Parathyroid adenoma (tissue), 2 donors: Measurements from ENCODE around the gene IFT43.

ENCODE experiments used
- H2AFZ ChIP-seq: fragments of 300-600 bp; sonication (generic); one replicate; pipeline ENCODE4 v1.7.0; 2017; ENCODE audit warnings: antibody characterized with exemption, mild to moderate bottlenecking
- H3K27ac ChIP-seq: fragments of 300-600 bp; sonication (generic); one replicate; pipeline ENCODE4 v1.7.0; 2017
- H3K27me3 ChIP-seq: fragments of 300-600 bp; sonication (generic); one replicate; pipeline ENCODE4 v1.7.0; 2017; ENCODE audit warnings: low read length; ENCODE audit not compliant: control insufficient read depth, insufficient read depth
- H3K36me3 ChIP-seq: fragments of 300-600 bp; sonication (generic); one replicate; pipeline ENCODE4 v1.7.0; 2017; ENCODE audit warnings: low read length; ENCODE audit not compliant: control insufficient read depth, insufficient read depth
- H3K4me1 ChIP-seq: fragments of 300-600 bp; sonication (generic); one replicate; pipeline ENCODE4 v1.7.0; 2017; ENCODE audit warnings: control low read depth
- H3K4me2 ChIP-seq: fragments of 300-600 bp; sonication (generic); one replicate; pipeline ENCODE4 v1.7.0; 2017; ENCODE audit warnings: low read length
- H3K4me3 ChIP-seq: fragments of 300-600 bp; sonication (generic); one replicate; pipeline ENCODE4 v1.7.0; 2017; ENCODE audit warnings: low read depth, low read length
- H3K79me2 ChIP-seq: fragments of 300-600 bp; sonication (generic); one replicate; pipeline ENCODE4 v1.7.0; 2017; ENCODE audit warnings: control low read depth
- H3K9ac ChIP-seq: fragments of 300-600 bp; sonication (generic); one replicate; pipeline ENCODE4 v1.7.0; 2017; ENCODE audit warnings: mild to moderate bottlenecking
- H3K9me3 ChIP-seq: fragments of 300-600 bp; sonication (generic); one replicate; pipeline ENCODE4 v1.7.0; 2017; ENCODE audit warnings: low read length; ENCODE audit not compliant: control insufficient read depth
- TF ChIP-seq, protein P1 (sequence below): fragments of 300-600 bp; sonication (generic); IDR thresholded peaks from one replicate; pipeline ENCODE4 v1.7.0; 2017; ENCODE audit warnings: antibody characterized with exemption, mild to moderate bottlenecking
- donor health status: primary hyperparathyroidism.

Gene IFT43

DNA sequence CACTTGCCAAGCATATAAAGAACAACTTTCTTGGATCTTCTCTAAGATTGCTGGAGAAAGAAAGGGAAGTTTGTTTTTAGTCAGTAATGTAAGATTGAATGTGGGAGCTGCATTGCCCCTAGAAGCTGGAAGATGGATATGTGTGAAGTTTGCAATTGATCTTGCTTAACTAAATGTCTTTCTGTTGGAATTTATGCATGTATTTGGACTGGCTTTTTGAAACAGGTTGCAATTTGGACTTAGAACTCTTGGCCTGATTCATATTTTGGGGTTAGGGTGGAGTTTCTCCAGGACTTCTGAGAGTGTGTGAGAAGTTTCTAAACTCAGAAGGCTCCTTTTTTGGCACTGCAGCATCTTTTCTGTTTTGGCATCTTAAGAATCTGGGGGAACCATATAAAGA is 26.4 kb downstream of the IFT43 start:
- Histone ChIP-seq H3K27ac (no peak overlapping the region), H3K36me3 (no peaks in the 10 kb centered on the region), H3K79me2 (peaks cover 3% of the 10 kb centered on the region), H3K4me2 (no peak overlapping the region), H3K27me3 (no peaks in the 10 kb centered on the region), H3K4me1 (peaks cover 3% of the 10 kb centered on the region), H3K9ac (no peak overlapping the region), H2AFZ (no peak overlapping the region), H3K4me3 (no peak overlapping the region), H3K9me3 (no peaks in the 10 kb centered on the region)
- TF ChIP-seq, protein P1, sequence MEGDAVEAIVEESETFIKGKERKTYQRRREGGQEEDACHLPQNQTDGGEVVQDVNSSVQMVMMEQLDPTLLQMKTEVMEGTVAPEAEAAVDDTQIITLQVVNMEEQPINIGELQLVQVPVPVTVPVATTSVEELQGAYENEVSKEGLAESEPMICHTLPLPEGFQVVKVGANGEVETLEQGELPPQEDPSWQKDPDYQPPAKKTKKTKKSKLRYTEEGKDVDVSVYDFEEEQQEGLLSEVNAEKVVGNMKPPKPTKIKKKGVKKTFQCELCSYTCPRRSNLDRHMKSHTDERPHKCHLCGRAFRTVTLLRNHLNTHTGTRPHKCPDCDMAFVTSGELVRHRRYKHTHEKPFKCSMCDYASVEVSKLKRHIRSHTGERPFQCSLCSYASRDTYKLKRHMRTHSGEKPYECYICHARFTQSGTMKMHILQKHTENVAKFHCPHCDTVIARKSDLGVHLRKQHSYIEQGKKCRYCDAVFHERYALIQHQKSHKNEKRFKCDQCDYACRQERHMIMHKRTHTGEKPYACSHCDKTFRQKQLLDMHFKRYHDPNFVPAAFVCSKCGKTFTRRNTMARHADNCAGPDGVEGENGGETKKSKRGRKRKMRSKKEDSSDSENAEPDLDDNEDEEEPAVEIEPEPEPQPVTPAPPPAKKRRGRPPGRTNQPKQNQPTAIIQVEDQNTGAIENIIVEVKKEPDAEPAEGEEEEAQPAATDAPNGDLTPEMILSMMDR = no peak

DNA sequence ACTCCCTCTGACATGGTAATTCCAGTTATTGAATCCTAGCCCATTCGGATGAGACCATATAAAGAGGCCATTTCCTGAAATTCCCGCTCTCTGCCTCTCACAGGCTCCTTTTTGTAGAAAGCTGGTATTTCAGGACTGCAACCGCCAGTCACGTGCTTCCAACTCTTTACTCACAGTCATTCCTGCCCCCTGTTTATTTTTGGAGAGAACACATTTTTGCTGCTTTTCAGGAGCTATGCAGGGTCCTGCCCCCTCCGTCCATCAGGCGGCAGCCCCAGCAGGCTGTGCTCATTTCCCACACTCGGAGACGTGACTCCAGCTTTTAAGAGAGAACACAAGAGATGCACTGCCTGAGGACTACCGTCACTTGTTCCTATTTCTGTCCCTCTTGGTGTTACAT is 26.8 kb downstream of the IFT43 start:
- no peak overlapping the region for H3K27ac ChIP-seq

DNA sequence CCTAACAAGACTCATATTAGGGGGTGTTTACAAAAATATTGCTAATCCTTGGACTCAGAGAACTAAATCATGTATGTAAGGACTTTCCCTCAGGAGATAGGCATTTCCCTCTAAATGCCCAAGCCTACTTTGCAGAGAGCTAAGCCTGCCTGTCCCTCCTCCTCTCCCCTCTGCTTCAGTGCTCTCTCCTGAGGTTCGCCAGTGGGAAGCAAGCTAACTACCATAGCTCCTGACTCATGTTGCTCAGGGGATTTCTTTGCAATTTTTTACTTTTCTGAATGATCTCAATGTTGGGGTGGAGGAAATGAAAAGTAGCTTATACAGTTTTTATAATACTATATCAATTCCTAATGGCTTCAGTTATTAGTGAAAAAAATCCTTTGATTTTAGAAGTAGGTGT is 29.6 kb downstream of the IFT43 start:
- Histone ChIP-seq H3K36me3 (no peaks in the 10 kb centered on the region), H3K27ac (no peak overlapping the region), H3K27me3 (no peaks in the 10 kb centered on the region), H2AFZ (no peak overlapping the region), H3K9me3 (no peaks in the 10 kb centered on the region), H3K4me1 (no peaks in the 10 kb centered on the region), H3K4me3 (no peak overlapping the region), H3K79me2 (peaks cover 13% of the 10 kb centered on the region), H3K9ac (no peak overlapping the region), H3K4me2 (no peak overlapping the region)
- TF ChIP-seq, protein P1 = no peak

More for the DNA sequence above, 26.8 kb downstream of the IFT43 start:
- H3K9ac ChIP-seq = no peak overlapping the region
- no peak overlapping the region for H3K4me2 ChIP-seq
- H3K9me3 ChIP-seq = no peaks in the 10 kb centered on the region
- H3K36me3 ChIP-seq = no peaks in the 10 kb centered on the region
- H3K27me3 ChIP-seq = no peaks in the 10 kb centered on the region
- H3K4me1 ChIP-seq = no peaks in the 10 kb centered on the region
- TF ChIP-seq, protein P1 = no peak
- peaks cover 5% of the 10 kb centered on the region for H3K79me2 ChIP-seq
- H3K4me3 ChIP-seq = no peak overlapping the region
- H2AFZ ChIP-seq = no peak overlapping the region

DNA sequence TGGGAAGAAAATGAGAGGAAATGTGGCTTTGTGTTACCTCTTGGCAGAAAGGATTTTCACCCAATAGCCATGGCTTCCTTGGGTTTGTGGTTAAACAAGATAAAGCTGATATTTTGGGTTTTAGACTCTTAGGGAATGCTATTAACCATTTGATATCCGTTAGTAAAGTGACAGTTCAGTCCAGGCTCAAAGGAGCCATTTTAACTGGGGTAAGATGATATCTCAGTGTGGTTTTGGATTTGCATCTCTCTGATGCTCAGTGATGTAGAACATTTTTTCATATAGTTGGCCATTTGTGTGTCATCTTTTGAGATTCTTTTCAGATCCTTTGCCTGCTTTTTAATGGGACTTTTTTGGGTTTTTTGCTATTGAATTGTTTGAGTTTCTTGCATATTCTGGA is 30.1 kb downstream of the IFT43 start:
- Histone ChIP-seq H3K4me1 (no peaks in the 10 kb centered on the region), H2AFZ (no peak overlapping the region), H3K9ac (no peak overlapping the region), H3K4me3 (no peak overlapping the region), H3K4me2 (no peak overlapping the region), H3K9me3 (no peaks in the 10 kb centered on the region), H3K27me3 (no peaks in the 10 kb centered on the region), H3K79me2 (peaks cover 17% of the 10 kb centered on the region), H3K36me3 (no peaks in the 10 kb centered on the region), H3K27ac (no peak overlapping the region)
- TF ChIP-seq, protein P1 = no peak

DNA sequence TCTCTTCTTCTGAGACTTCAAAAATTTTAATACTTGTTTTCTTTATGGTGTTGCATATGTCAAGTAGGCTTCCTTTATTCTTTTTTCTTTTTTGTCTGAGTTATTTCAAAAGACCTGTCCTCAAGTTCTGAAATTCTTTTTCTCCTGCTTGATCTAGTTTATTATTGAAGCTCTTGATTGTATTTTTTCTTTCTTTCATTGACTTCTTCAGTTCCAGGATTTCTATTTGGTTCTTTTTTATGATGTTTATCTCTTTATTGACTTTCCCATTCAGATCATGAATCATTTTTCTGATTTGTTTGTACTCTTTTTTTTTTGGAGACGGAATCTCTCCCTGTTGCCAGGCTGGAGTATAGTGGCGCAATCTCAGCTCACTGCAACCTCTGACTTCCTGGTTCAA is 34.1 kb downstream of the IFT43 start:
- no peak overlapping the region for H3K27ac ChIP-seq
- H3K36me3 ChIP-seq = no peaks in the 10 kb centered on the region
- no peaks in the 10 kb centered on the region for H3K27me3 ChIP-seq
- no peaks in the 10 kb centered on the region for H3K9me3 ChIP-seq
- no peak overlapping the region for H3K9ac ChIP-seq
- peaks cover 20% of the 10 kb centered on the region for H3K79me2 ChIP-seq
- TF ChIP-seq, protein P1 = no peak
- no peak overlapping the region for H3K4me3 ChIP-seq
- no peaks in the 10 kb centered on the region for H3K4me1 ChIP-seq
- no peak overlapping the region for H2AFZ ChIP-seq
- no peak overlapping the region for H3K4me2 ChIP-seq
